Mesothelial cell of epicardium (in vitro differentiated cells): ENCODE measurements around the gene NFATC2. TPM values are rescaled to one million over a fixed set of nuclear protein-coding genes. Genes with fewer than 3 reads are reported as not detected.

ENCODE experiments used
- DNase-seq, 2 experiments: peaks; one replicate each; pipeline ENCODE4 v3.0.0; 2021; ENCODE audit warnings: low spot score in 2 of 2; ENCODE audit not compliant: unreplicated experiment in 2 of 2
- H3K27ac Mint-ChIP-seq: 2 replicates; pipeline ENCODE4 v1.8.0; 2021; ENCODE audit warnings: mixed read lengths
- H3K27me3 Mint-ChIP-seq: 2 replicates; pipeline ENCODE4 v1.8.0; 2021; ENCODE audit warnings: low read depth, mixed read lengths
- H3K36me3 Mint-ChIP-seq: 2 replicates; pipeline ENCODE4 v1.8.0; 2021; ENCODE audit warnings: mixed read lengths
- H3K4me1 Mint-ChIP-seq: 2 replicates; pipeline ENCODE4 v1.8.0; 2021; ENCODE audit warnings: mixed read lengths
- H3K4me3 Mint-ChIP-seq: 2 replicates; pipeline ENCODE4 v1.8.0; 2021; ENCODE audit warnings: mild to moderate bottlenecking, moderate library complexity, mixed read lengths
- H3K9me3 Mint-ChIP-seq: 2 replicates; pipeline ENCODE4 v1.8.0; 2021; ENCODE audit warnings: mixed read lengths
- total RNA-seq: library from RNA; stranded (reverse); gene quantifications from 3 replicates; pipeline ENCODE4 v1.2.1, GENCODE V29; 2021
- TF ChIP-seq, protein P1 (sequence below): fragments of 200-600 bp; sonication (generic); IDR thresholded peaks from one replicate; pipeline ENCODE4 v1.5.0; 2021; ENCODE audit warnings: antibody characterized with exemption; ENCODE audit not compliant: unreplicated experiment

NFATC2 gene
- total RNA-seq, 1 donor from 2014 or later = 14.0 TPM

DNA sequence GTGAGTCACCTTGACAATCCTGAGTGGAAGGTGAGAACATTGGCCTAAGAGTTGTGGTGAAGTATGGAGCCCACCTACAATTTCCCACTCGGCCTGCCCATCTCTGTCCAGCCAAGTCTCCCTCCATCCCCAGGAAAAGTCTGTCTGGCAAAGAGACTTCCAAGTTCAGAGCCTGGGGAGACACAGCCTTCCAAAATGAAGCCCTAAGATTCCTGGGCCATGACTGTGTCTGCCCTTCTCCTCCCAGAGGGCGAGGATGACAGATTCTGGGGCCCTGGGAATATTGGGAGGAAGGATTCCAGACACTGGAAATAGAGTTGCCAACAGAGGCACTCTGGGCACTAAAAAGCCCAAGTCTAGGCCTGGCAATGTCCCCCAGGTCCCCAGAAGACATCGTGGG lies 176.8 kb downstream of the NFATC2 start:
- DNase-seq = no peak
- peaks cover 6% of the 10 kb centered on the region for H3K36me3 Mint-ChIP-seq
- H3K4me1 Mint-ChIP-seq = peaks cover 6% of the 10 kb centered on the region
- TF ChIP-seq, protein P1, sequence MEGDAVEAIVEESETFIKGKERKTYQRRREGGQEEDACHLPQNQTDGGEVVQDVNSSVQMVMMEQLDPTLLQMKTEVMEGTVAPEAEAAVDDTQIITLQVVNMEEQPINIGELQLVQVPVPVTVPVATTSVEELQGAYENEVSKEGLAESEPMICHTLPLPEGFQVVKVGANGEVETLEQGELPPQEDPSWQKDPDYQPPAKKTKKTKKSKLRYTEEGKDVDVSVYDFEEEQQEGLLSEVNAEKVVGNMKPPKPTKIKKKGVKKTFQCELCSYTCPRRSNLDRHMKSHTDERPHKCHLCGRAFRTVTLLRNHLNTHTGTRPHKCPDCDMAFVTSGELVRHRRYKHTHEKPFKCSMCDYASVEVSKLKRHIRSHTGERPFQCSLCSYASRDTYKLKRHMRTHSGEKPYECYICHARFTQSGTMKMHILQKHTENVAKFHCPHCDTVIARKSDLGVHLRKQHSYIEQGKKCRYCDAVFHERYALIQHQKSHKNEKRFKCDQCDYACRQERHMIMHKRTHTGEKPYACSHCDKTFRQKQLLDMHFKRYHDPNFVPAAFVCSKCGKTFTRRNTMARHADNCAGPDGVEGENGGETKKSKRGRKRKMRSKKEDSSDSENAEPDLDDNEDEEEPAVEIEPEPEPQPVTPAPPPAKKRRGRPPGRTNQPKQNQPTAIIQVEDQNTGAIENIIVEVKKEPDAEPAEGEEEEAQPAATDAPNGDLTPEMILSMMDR = no peak
- H3K27me3 Mint-ChIP-seq = no peaks in the 10 kb centered on the region
- H3K9me3 Mint-ChIP-seq = peaks cover 18% of the 10 kb centered on the region
- H3K4me3 Mint-ChIP-seq = no peak overlapping the region
- H3K27ac Mint-ChIP-seq = no peak overlapping the region

DNA sequence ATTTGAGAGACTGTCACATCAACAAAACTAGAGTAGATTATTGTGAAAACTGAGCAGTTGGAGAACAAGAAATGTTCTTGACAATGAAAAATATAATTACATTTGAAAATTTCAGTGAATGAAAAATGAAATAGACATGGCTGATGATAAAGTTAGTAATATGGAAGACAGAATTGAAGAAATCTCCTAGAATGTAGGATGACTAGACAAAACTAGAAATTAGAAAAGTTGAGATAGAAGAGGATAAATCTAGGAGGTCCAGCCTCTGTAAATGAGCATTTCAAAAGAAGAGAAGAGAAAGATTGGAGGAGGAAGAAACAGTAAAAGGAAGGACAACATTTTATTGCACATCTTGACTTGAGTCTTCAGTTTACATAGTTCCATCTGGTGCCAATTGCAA lies 178.7 kb downstream of the NFATC2 start:
- Mint-ChIP-seq H3K4me3 (no peak overlapping the region), H3K27me3 (no peaks in the 10 kb centered on the region), H3K4me1 (peaks cover 6% of the 10 kb centered on the region), H3K36me3 (peaks cover 6% of the 10 kb centered on the region), H3K27ac (no peak overlapping the region), H3K9me3 (peaks cover 18% of the 10 kb centered on the region)
- no peak for DNase-seq
- TF ChIP-seq, protein P1 = no peak

- H3K4me3 Mint-ChIP-seq = no peak overlapping the region
- peaks cover 18% of the 10 kb centered on the region for H3K9me3 Mint-ChIP-seq
- no peak overlapping the region for H3K27ac Mint-ChIP-seq
- no peaks in the 10 kb centered on the region for H3K27me3 Mint-ChIP-seq
- H3K4me1 Mint-ChIP-seq = peaks cover 6% of the 10 kb centered on the region
- peaks cover 6% of the 10 kb centered on the region for H3K36me3 Mint-ChIP-seq
- TF ChIP-seq, protein P1 = no peak
- no peak for DNase-seq
Measured at GRCh38 chr20:51363378-51363777, 179.1 kb downstream of the NFATC2 start.

DNA sequence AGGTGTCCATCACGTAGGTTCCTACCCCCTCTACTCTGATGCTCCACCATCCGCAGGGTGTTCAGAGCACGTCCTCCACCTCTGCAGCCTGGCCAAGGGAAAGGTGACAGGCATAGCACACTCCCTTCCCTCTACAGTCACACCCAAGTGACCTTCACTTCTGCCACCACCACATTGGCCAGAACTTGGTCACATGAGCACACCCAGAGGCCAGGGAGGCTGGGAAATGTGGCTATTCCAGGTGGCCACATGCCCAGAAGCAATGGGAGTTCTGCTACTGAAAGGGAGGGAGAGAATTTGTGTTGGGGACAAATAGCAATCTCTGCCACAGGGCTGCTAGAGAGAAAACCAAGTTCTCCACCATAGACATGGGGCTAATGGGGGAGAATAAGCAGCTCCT lies 180.3 kb downstream of the NFATC2 start:
- Mint-ChIP-seq H3K36me3 (peaks cover 6% of the 10 kb centered on the region), H3K4me3 (no peak overlapping the region), H3K27me3 (no peaks in the 10 kb centered on the region), H3K27ac (no peak overlapping the region), H3K9me3 (peaks cover 18% of the 10 kb centered on the region), H3K4me1 (peaks cover 6% of the 10 kb centered on the region)
- DNase-seq = no peak
- TF ChIP-seq, protein P1 = no peak

DNA sequence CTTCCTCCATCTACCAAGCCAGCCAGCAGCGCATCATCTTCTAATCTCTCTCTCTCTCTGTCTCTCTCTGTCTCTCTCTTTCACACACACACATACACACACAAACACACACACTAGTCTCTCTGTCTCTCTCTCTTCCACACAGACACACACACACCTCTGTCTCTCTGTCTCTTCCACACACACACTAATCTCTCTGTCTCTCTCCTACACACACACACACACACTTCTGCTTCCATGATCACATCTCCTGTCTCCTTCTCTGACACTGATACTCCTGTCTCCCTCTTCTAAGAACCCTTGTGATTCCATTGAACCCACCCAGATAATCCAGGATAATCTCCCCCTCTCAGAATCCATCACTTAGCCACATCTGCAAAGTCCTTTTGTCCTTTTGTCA lies 181.3 kb downstream of the NFATC2 start:
- Mint-ChIP-seq H3K36me3 (peaks cover 6% of the 10 kb centered on the region), H3K27ac (no peak overlapping the region), H3K4me1 (peaks cover 3% of the 10 kb centered on the region), H3K9me3 (peaks cover 18% of the 10 kb centered on the region), H3K27me3 (no peaks in the 10 kb centered on the region), H3K4me3 (no peak overlapping the region)
- DNase-seq = no peak
- TF ChIP-seq, protein P1 = no peak
